Mucosa of descending colon (tissue), 3 donors: ENCODE measurements around the gene KLF15. TPM values are rescaled to one million over a fixed set of nuclear protein-coding genes. Genes with fewer than 3 reads are reported as not detected.

Experiments used
- ATAC-seq: fragments of 200-7000 bp; cut with Tn5 transposase; one replicate; pipeline ENCODE4 v1.9.1; 2020; ENCODE audit warnings: mild to moderate bottlenecking, moderate library complexity
- DNase-seq, 3 donors: peaks; one replicate each; pipeline ENCODE4 v3.0.0-alpha.2; 2020
- H3K36me3 ChIP-seq: fragments of 200-600 bp; one replicate; pipeline ENCODE4 v1.8.0; 2021; ENCODE audit warnings: low read depth, mild to moderate bottlenecking
- H3K4me1 ChIP-seq: fragments of 200-600 bp; one replicate; pipeline ENCODE4 v1.8.0; 2021; ENCODE audit warnings: low read depth, mild to moderate bottlenecking
- H3K4me3 ChIP-seq: fragments of 200-600 bp; one replicate; pipeline ENCODE4 v1.8.0; 2021; ENCODE audit warnings: mild to moderate bottlenecking
- H3K9me3 ChIP-seq: fragments of 200-600 bp; one replicate; pipeline ENCODE4 v1.8.0; 2021; ENCODE audit warnings: mild to moderate bottlenecking
- CTCF ChIP-seq: fragments of 200-600 bp; IDR thresholded peaks from one replicate; pipeline ENCODE4 v1.8.0; 2022; ENCODE audit warnings: antibody characterized with exemption, mild to moderate bottlenecking
- intact Hi-C, 2 donors: fragments of 100-400 bp; cut with DNase I in 1 of 2; cut with micrococcal nuclease in 1 of 2; formaldehyde crosslinking; loops; one replicate each; pipeline versions ENCODE4 v1.11.0 to v1.11.1; 2022; cut with DNase I, micrococcal nuclease
- total RNA-seq, 3 donors: library from RNA; stranded (reverse); fragmentation: NEBNext Ultra II Directional in 2 of 3; extraction: Animal tissue kit (Norgen Biotek cat#: 25700) in 2 of 3; gene quantifications; one replicate each; pipeline versions ENCODE4 v1.2.1 to v1.2.4, GENCODE V29; 2021 to 2023
- donor health status: DM: no; HTN: no; CAD: no; lungs with moderate emphysema.
- donor health status: DM: no; HTN: no; CAD: no.
- donor health status: DM: no; HTN: yes; CAD: no.

The KLF15 gene
- total RNA-seq, 3 donors from 2014 or later: 1.3 to 21.9 (median 2.0) TPM

GRCh38 chr3:126354776-126355175, 2.4 kb downstream of the KLF15 start:
- no peak overlapping the region for H3K4me3 ChIP-seq
- ATAC-seq (no peak), DNase-seq (peak in 1 of 3 donors; percentile 23)
- peaks cover 18% of the 10 kb centered on the region for H3K4me1 ChIP-seq
- no peaks in the 10 kb centered on the region for H3K9me3 ChIP-seq
- H3K36me3 ChIP-seq: no peaks in the 10 kb centered on the region
- intact Hi-C loops: no loop called here
- TF ChIP-seq CTCF: no peak

- H3K4me1 ChIP-seq: peaks cover 18% of the 10 kb centered on the region
- no peaks in the 10 kb centered on the region for H3K36me3 ChIP-seq
- H3K4me3 ChIP-seq: no peak overlapping the region
- H3K9me3 ChIP-seq: no peaks in the 10 kb centered on the region
- DNase-seq (peak in 2 of 3 donors; percentile 4 to 12), ATAC-seq (no peak)
- no peak for TF ChIP-seq CTCF
- intact Hi-C loops: no loop called here
Measured at GRCh38 chr3:126353694-126354321, 3.4 kb downstream of the KLF15 start.

- DNase-seq (peak in 1 of 3 donors; percentile 37), ATAC-seq (no peak)
- Histone ChIP-seq H3K36me3 (no peaks in the 10 kb centered on the region), H3K9me3 (no peaks in the 10 kb centered on the region), H3K4me3 (no peak overlapping the region), H3K4me1 (peaks cover 18% of the 10 kb centered on the region)
- TF ChIP-seq CTCF: no peak
- intact Hi-C loops: no loop called here
Measured at GRCh38 chr3:126352476-126353454, 4.4 kb downstream of the KLF15 start.

- intact Hi-C loops: no loop called here
- no peaks in the 10 kb centered on the region for H3K36me3 ChIP-seq
- DNase-seq (peak in 2 of 3 donors; percentile 14 to 38), ATAC-seq (no peak)
- peaks cover 17% of the 10 kb centered on the region for H3K4me1 ChIP-seq
- TF ChIP-seq CTCF: no peak
- H3K4me3 ChIP-seq: no peak overlapping the region
- H3K9me3 ChIP-seq: no peaks in the 10 kb centered on the region
Measured at GRCh38 chr3:126351771-126352475, 5.3 kb downstream of the KLF15 start.

- no peak overlapping the region for H3K4me3 ChIP-seq
- intact Hi-C loops: no loop called here
- no peaks in the 10 kb centered on the region for H3K9me3 ChIP-seq
- H3K36me3 ChIP-seq: no peaks in the 10 kb centered on the region
- ATAC-seq: no peak
- no peak for TF ChIP-seq CTCF
- H3K4me1 ChIP-seq: peaks cover 10% of the 10 kb centered on the region
- DNase-seq: peak in 2 of 3 donors; percentile 14 to 22
Measured at GRCh38 chr3:126351086-126351770, 6.0 kb downstream of the KLF15 start.
